Measurements from ENCODE around the gene POP4.

- TF ChIP-seq ATF2 (CRISPR knock-in tag; IDR thresholded peaks at IDR 0.05) (no peak), CCAR2 (IDR thresholded peaks at IDR 0.05; ENCODE audit: low read depth, low read length) (no peak), FOXJ3 (CRISPR knock-in tag; IDR thresholded peaks at IDR 0.05) (no peak), CTCF (IDR thresholded peaks at IDR 0.05 in 2 of 3, conservative IDR thresholded peaks at IDR 0.05 in 1 of 3; ENCODE audit: insufficient read depth in 2 of 3, low read depth in 1 of 3, low read length in 3 of 3) (peak in 1 of 3 experiments; percentile 49; a peak in 3 of 6 replicates), KLF6 (CRISPR knock-in tag; IDR thresholded peaks at IDR 0.05; ENCODE audit: borderline replicate concordance) (no peak), ATF3 (IDR thresholded peaks at IDR 0.05) (no peak), ATF3 (CRISPR knock-in tag; conservative IDR thresholded peaks at IDR 0.05) (no peak), PPARD (CRISPR knock-in tag; IDR thresholded peaks at IDR 0.05) (no peak), MYNN (IDR thresholded peaks at IDR 0.05) (no peak), MYNN (CRISPR knock-in tag; IDR thresholded peaks at IDR 0.05) (no peak), E4F1 (CRISPR knock-in tag; IDR thresholded peaks at IDR 0.05; ENCODE audit: borderline replicate concordance) (no peak), MXI1 (IDR thresholded peaks at IDR 0.05; ENCODE audit: low read depth, low read length) (no peak), ZNF561 (CRISPR knock-in tag; conservative IDR thresholded peaks at IDR 0.05) (no peak)
Measured at GRCh38 chr19:29665215-29665825, 59.2 kb downstream of the POP4 start, which contains the start of gene PLEKHF1.

Measured in K562 (cell line).